ENCODE measurements around the gene CFAP58. TPM values are rescaled to one million over a fixed set of nuclear protein-coding genes. Genes with fewer than 3 reads are reported as not detected.

Gene CFAP58
- polyA plus RNA-seq, 4 donors: 0.27 to 0.95 (median 0.72) TPM

- no peak for DNase-seq (ENCODE audit: low read depth in 4 of 4, low spot score in 3 of 4)
Measured at GRCh38 chr10:104321725-104322415, 31.8 kb upstream of the CFAP58 start.

GRCh38 chr10:104322416-104322782 is 31.2 kb upstream of the CFAP58 start:
- no peak for DNase-seq (ENCODE audit: low read depth in 4 of 4, low spot score in 3 of 4)

GRCh38 chr10:104323085-104323484 is 30.5 kb upstream of the CFAP58 start:
- no peak for DNase-seq (ENCODE audit: low read depth in 4 of 4, low spot score in 3 of 4)

- DNase-seq (ENCODE audit: low read depth in 4 of 4, low spot score in 3 of 4): no peak
Measured at GRCh38 chr10:104323760-104324201, 29.9 kb upstream of the CFAP58 start.

GRCh38 chr10:104324221-104324686 is 29.4 kb upstream of the CFAP58 start:
- DNase-seq (ENCODE audit: low read depth in 4 of 4, low spot score in 3 of 4): no peak

- no peak for DNase-seq (ENCODE audit: low read depth in 4 of 4, low spot score in 3 of 4)
Measured at GRCh38 chr10:104324931-104325330, 28.7 kb upstream of the CFAP58 start.

GRCh38 chr10:104325436-104326435 is 27.9 kb upstream of the CFAP58 start:
- DNase-seq (ENCODE audit: low read depth in 4 of 4, low spot score in 3 of 4): no peak

GRCh38 chr10:104326991-104327610 is 26.5 kb upstream of the CFAP58 start:
- DNase-seq (ENCODE audit: low read depth in 4 of 4, low spot score in 3 of 4): no peak

- peak in 1 of 4 donors; percentile 39 for DNase-seq (ENCODE audit: low read depth in 4 of 4, low spot score in 3 of 4)
Measured at GRCh38 chr10:104327745-104328645, 25.6 kb upstream of the CFAP58 start.

- no peak for DNase-seq (ENCODE audit: low read depth in 4 of 4, low spot score in 3 of 4)
Measured at GRCh38 chr10:104328646-104328895, 25.1 kb upstream of the CFAP58 start.

GRCh38 chr10:104328896-104329710 is 24.5 kb upstream of the CFAP58 start:
- no peak for DNase-seq (ENCODE audit: low read depth in 4 of 4, low spot score in 3 of 4)

GRCh38 chr10:104329735-104330134 is 23.9 kb upstream of the CFAP58 start:
- no peak for DNase-seq (ENCODE audit: low read depth in 4 of 4, low spot score in 3 of 4)

GRCh38 chr10:104330168-104331110 is 23.2 kb upstream of the CFAP58 start:
- no peak for DNase-seq (ENCODE audit: low read depth in 4 of 4, low spot score in 3 of 4)

GRCh38 chr10:104331208-104331838 is 22.3 kb upstream of the CFAP58 start:
- DNase-seq (ENCODE audit: low read depth in 4 of 4, low spot score in 3 of 4): no peak

GRCh38 chr10:104332243-104333031 is 21.2 kb upstream of the CFAP58 start:
- no peak for DNase-seq (ENCODE audit: low read depth in 4 of 4, low spot score in 3 of 4)

GRCh38 chr10:104333032-104333727 is 20.5 kb upstream of the CFAP58 start:
- no peak for DNase-seq (ENCODE audit: low read depth in 4 of 4, low spot score in 3 of 4)
